GM21390 (cell line): ENCODE data around the gene RPS19BP1.
"Not testable (repeated sequence)": the region's sequence is repeated elsewhere in the genome, so short reads cannot be mapped to it uniquely, and the experiment has no call there.

Experiments used
- ATAC-seq: cut with Tn5 transposase; IDR thresholded peaks from one replicate; pipeline ENCODE4 v1.9.1; 2021; ENCODE audit not compliant: unreplicated experiment

The RPS19BP1 gene

DNA sequence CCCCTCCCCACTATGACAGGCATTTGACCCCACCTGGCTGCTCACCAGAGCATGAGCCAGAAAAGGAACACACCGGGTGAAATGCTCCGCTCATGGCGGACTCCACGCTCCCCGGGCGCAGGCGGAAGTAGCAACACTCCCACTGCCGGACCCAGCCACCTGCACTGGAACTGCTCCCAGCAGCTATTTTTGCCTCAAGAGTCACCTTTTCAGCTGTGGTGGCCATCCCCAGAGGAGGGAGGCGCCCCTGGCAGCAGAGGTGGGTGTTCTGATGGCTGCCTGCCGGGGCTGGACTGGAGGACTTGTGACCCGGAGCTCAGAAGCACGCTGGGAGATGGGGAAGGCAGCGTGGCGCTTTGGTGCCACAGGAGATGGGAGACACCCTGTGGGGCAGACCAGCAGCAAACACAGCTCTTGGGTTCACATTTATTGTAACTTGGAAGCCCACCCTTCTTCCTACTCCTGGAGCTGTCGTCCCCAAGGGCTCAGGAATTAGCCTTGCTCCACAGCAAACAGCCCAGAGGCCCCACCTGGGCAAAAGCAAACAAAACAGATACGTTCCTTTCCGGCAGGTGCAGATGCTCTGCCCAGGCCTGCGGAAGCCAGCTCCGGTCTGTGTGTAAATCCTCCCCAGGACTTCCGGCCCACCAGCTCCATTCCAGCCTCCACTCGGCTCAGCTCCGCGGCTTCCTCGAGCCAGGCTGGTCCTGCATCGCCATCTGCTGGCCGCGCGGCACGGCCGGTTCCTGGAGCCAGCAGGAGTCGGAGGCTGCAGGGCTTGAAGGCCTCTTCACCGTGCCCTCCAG lies 3.7 kb downstream of the RPS19BP1 start:
- ATAC-seq = no peak

DNA sequence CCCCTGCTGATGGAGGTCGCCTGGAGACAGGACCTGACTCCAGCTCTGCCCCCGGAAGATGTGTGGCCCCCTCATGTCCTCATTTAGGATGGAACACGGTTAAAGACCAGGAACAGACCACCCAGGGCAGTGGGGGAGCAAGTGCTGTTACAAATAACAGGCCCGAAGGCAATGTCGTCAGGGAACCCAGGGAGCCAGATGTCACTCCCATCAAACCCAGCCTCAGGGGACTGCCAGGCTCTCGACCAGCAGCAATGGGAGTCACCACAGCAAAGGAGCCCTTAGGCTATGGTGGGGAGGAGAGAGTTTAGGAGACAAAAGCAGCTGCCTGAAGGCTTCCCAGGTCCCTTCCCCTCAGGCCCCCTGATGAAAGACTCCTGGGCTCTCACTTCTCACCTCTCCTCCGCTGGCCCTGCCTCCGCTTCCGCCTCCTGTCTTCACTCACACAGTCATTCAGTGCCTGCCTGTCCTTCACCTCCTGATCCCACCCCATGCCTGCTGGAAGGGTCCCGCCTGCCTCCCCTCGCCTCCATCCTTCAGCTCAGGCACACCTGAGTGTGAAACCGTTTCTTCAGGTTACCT lies 4.4 kb downstream of the RPS19BP1 start:
- no peak for ATAC-seq

DNA sequence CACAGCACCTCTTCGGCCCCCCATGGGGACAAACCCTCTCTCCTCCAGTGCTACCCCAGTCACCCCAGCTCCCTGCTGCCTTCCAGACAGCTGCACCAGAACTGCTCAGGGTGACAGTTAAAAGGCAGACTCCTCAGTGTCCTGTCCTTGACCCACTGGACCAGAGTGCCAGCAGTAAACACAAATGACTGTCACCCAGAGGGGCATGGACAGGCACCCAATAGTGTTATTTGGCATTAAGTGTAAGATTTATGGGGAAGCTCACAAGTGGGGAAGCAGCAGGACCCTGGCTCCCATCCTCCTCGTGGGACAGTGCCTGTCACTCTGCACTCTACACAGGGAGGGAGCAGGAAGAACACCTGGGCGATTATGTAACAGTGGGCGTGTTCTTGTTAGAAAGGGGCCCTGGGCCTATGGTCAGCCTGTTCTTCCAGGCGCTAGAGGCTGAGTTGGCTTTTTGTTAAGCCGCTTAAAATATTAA lies 5.0 kb downstream of the RPS19BP1 start:
- no peak for ATAC-seq

DNA sequence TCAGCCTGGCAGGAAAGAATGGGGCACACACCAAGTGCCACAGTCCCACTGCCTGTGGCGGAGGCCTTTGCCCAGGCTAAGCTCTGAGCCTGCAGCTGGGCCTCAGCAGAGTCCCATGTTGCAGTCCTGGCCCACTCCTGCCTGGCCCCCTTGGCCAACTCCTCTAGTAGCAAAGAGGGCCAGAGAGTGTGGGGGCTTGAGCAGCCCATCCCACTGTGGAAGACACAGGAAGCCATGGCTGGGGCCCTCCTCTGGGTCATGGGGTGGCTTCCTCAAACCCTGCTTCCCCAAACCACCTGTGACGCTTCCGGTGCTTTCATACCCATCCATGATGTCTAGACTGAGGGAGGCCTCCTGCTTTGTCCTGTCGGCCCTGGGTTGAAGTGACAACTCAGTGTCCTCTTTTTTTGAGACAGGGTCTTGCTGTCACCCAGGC lies 5.8 kb downstream of the RPS19BP1 start:
- no peak for ATAC-seq

DNA sequence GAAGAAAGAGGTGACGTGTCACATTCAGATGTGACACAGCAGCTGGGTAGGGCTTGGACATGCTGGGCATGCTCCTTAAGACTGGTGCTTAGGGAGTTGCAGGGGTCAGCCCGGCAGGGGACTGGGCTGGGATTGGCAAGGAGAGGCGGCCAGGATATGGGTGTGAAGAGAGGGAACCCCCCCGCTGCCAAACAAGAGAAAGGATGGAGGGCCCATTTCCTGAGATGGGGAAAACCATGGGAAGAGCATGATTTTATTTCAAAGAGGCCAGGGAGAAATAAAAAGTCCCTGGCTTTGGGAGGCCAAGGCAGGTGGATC lies 6.9 kb downstream of the RPS19BP1 start:
- no peak for ATAC-seq

DNA sequence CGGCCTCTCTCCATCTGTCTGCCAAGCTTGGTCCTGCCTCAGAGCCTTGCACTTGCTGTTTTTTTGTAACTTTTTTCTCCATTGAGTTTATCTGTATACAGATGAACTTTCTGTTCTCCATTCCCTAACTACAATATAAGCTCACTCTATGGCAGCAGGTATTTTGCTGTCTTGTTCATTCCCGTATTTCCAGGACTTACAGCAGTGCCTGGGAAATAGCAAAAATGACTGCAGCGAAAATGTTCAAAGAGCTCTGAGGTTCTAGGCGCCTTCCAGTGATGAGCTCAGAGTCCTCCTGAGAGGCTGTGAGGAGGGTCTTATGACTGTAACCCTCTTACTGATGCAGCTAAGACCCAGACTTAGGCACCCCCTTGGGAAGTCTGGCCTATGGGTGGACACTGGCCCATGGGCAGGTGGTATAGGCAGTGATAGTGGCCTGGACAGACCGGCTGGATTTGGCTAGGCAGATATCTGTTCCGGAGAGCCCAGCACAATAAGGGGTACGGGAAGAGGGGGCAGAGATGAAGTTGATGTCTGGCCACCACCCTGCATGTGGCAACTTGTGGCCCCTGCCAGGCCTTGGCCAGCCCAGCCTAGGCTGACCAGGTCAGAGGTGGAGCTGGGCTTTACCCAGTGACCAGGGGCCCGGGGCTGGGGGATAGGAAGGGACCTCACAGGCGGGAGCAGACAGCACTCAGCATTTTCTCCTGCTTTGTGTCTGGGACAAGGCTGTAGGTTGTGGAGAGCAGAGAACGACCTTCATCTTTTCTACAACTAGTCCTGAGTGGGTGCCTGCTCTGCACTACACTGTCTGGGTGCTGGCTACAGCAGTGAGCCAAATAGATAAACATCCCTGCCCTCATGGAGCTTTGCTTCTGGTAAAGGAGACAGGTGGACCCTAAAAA lies 7.5 kb downstream of the RPS19BP1 start:
- ATAC-seq = no peak

DNA sequence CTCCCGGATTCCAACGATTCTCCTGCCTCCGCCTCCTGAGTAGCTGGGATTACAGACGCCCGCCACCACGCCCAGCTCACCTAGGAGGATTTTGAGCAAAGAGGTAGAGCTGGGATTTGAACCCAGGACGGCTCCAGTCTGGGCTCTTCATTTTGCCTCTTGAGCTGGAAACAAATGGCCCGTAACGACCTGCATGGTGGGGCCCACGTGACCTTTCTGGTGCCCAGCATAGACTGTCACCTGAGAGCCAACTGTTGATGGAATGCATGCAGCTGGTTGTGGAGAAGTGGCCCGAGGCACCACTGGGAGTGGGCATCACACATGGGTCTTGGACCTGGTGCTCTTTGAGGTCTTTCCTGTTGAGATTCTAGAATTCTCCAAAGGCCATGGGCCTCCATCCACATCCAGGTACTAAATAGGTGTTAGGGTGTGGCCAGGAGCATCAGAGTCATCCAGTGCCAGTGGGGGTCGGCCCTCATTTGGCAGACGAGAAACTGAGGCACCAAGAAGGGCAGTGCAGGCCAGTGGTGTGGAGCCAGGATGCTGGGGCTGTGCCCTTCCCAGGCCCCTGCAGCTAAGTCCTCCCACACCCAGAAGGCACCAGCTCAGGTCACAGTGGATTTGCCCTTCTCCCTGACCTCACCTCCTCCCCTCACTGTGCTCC lies 8.3 kb downstream of the RPS19BP1 start:
- ATAC-seq = no peak

DNA sequence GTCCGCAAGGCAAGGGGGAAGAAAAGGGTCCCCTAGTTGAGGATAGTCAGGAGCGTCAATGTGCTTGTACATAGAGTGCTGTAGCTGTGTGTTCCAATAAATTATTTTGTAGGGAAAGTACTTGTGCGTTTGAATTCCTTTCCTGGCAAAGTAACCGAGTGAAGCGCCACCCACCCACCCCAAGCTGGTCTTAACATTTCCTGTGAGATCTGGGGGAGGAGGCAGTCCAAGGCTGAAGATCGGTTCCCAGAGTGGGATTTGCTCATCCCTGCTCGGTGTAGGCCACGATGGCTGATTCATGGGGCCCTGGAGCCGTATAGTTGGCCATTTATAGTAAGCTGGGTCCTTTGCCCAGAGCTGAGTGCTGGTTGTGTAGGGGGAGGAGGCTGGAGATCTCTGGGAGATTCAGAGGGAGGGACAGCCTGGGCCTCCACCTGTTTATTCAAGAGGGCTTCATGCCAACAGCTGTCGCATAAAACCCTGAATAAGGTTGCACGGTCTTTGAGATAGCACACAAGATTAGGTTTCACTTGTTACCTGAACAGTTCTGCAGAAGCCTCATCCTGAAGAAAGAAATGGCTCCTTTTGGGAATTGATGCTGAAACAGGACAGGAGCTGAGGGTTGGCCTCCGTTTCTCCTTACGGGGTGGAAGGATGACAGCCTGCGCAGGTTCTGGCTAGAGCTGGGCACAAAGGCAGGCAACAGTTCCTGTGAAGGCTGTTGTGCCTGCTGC lies 9.8 kb downstream of the RPS19BP1 start:
- no peak for ATAC-seq

DNA sequence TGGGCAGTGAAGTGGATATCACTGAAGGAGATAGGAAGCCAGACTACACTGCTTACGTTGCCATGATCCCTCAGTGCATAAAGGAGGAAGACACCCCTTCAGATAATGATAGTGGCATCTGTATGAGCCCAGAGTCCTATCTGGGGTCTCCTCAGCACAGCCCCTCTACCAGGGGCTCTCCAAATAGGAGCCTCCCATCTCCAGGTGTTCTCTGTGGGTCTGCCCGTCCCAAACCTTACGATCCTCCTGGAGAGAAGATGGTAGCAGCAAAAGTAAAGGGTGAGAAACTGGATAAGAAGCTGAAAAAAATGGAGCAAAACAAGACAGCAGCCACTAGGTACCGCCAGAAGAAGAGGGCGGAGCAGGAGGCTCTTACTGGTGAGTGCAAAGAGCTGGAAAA lies 10.5 kb downstream of the RPS19BP1 start:
- ATAC-seq = not testable (repeated sequence)

DNA sequence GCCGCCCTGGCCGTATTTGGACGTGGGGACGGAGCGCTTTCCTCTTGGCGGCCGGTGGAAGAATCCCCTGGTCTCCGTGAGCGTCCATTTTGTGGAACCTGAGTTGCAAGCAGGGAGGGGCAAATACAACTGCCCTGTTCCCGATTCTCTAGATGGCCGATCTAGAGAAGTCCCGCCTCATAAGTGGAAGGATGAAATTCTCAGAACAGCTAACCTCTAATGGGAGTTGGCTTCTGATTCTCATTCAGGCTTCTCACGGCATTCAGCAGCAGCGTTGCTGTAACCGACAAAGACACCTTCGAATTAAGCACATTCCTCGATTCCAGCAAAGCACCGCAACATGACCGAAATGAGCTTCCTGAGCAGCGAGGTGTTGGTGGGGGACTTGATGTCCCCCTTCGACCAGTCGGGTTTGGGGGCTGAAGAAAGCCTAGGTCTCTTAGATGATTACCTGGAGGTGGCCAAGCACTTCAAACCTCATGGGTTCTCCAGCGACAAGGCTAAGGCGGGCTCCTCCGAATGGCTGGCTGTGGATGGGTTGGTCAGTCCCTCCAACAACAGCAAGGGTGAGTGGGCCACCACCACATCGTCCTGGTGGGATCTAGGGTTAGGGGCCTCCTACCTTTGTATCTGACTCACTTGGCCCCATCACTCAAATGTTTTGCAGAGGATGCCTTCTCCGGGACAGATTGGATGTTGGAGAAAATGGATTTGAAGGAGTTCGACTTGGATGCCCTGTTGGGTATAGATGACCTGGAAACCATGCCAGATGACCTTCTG lies 11.3 kb downstream of the RPS19BP1 start:
- ATAC-seq = not testable (repeated sequence)

DNA sequence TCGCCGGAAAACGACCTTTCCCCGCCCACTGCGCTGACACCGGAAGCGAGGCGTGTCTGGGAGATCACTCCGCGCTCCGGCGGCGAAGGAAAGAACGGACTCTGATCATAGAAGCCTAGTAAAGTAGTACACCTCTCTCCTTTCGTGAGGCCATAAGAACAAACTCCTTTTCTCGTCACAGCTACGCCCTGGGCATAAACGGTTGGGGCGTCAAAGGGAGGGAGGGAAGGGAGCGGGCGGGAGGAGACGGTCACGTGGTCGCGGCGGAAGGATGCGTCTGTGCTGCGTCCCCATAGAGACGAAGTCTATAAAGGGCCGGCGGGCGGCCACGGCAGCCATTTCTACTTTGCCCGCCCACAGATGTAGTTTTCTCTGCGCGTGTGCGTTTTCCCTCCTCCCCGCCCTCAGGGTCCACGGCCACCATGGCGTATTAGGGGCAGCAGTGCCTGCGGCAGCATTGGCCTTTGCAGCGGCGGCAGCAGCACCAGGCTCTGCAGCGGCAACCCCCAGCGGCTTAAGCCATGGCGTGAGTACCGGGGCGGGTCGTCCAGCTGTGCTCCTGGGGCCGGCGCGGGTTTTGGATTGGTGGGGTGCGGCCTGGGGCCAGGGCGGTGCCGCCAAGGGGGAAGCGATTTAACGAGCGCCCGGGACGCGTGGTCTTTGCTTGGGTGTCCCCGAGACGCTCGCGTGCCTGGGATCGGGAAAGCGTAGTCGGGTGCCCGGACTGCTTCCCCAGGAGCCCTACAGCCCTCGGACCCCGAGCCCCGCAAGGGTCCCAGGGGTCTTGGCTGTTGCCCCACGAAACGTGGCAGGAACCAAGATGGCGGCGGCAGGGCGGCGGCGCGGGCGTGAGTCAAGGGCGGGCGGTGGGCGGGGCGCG lies 12.1 kb downstream of the RPS19BP1 start, which contains the start of gene ATF4:
ATF4 (plus strand) TSS at position 337 of the 880 bp plus-strand sequence. CDS start 884 bp downstream, outside the sequence.
- ATAC-seq = peak; percentile 33

DNA sequence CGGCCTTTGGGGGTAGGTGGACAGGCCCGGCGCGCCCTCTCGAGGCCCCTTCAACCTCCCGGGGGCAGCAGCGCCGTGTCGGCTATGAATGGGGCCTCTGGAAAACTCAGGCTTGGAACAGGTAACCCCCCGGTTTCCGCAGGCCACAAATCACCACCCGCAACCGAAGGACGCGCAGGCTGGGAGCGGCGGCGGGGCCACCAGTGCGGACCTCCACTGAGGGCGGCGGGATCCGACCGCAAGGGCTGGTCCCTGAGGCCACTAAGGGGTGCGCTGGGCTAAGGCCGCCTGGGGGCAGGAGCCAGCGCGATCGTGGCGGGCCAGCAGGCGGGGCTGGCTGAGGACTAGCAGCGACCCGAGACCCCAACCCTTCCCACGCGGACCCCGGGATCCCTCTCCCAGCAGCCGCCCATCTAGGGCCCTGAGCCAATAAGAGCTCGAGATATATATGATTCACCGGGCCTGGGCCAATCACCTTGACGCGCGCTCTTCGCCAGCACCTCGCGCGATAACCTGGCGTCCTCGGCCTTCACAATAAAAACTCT lies 12.8 kb downstream of the RPS19BP1 start:
- peak; percentile 71 for ATAC-seq

DNA sequence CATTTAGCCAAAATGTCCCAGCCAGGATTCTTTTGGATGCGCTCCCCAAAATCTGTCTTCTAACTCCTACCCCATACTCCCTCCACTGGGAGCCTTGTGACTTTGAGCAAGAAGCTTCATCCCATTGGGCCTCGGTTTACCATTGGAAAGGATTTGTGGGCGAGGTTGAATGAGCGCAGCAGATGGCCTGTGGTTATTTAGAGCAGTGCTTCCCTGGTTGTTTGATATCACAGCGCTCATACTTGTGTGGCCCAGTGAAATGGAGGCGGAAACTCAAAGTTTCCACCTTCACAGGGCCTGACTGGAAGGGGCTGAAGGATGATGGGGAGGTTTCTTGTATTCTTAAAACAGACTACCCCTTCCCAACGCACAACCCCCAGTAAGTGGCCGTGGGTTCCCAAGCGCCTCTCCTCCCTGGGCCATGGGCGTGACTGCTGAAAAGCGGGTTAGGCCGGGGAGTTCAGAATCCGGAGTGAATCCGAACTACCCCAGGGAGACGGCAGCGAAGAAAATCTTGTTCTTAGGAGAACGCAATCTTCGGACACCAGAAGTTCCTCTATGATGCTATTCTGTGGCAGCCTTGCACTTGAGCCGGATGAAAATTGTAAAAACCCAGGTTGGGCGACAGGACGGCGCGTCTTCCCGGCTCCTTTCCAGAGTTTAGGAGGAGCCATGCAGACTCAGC lies 13.4 kb downstream of the RPS19BP1 start:
- ATAC-seq = no peak

DNA sequence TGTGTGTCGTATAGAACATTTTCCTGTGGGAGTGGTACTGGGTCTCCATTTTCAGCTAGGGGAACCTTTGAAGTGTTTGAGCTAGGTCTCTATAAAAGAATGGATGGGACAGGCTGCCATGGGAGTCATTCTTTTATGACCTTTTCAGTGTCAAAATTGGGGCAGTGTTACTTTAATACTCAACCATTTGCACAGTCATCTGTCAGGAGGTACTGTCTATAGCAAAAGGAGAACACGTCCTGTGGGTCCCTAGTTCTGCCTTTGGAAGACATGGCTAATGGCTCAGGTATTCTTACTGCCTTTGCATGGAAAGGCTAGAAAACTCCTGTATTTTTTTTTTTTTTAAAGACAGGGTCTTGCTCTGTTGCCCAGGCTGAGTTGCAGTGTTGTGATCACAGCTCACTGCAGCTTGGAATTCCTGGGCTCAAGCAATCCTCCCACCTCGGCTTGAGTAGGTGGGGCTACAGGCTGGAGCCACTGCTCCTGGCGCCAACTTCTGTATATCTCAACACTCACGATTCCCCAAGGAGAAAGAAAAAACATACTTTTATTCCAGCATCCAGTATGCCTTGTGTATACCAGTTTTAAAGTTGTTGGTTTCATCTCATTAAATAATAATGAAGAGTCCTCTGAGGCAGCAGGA lies 14.3 kb downstream of the RPS19BP1 start:
- ATAC-seq = no peak

DNA sequence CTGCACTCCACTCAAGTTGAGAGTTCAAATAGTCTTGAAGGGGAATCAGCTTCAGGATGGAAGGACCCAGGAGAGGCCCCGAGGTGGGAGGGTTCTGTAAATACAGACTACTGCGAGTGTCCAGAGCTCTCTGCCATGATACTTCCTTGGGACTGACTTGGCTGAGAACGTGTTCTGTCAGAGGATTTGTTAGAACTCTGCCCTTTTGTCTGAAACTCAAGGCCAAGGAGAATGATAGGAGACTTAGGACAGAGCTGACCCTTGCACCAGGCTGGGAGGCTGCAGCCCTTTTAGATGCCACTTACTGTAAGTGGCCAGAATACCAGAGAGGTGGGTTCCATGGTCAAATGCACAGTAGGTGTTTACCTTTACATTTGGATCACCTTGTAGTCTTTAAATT lies 15.1 kb downstream of the RPS19BP1 start:
- no peak for ATAC-seq

DNA sequence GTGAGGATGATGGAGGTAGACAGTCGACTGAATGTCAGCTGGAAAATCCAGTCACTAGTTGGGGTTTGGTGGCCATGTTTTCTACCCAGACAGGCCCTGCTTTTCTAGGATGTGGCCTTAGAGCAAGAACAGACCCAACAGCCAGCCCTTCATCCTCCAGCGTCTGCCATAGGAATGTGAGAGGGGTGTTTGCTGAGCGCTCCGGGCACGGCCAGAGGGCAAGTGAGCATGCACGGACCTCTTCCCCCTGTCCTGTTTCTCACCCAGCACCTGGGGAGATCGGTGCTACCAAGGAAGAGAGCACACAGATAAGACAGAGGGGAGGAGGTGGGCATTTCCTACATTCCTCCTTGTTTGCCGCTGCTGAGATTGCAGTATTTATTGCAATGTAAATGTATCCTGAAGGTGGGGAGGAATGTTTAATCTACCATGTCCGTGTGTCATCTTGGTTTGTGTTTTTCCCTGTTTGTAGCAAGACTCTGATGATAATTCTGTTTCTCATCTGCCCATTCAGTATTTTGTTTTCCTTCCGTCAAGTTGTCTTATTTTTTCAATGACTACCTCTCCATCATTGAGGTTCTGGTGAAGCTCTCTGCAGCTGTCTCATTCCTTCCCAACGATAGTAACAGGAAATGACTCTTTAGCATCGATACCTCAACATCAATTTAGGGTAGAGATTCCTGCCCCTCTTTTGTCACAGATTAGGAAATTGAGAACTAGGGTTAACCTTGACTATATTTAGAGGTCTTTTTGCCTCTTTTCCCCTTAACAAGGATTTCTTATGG lies 17.1 kb downstream of the RPS19BP1 start:
- ATAC-seq = no peak
